HEK293 (cell line): ENCODE data around the gene KLHL6.

ENCODE experiments used
- TRIM28 ChIP-seq: IDR thresholded peaks from 2 replicates; pipeline ENCODE4 v1.6.1; 2011; ENCODE audit warnings: low read length, control low read depth, borderline replicate concordance
- ZBTB20 ChIP-seq: fragments of 450-650 bp; formaldehyde crosslinking; IDR thresholded peaks from 2 replicates; pipeline ENCODE4 v1.5.1; 2016; ENCODE audit warnings: missing biosample characterization, missing genetic modification characterization
- ZBTB21 ChIP-seq: fragments of 450-650 bp; formaldehyde crosslinking; IDR thresholded peaks from 2 replicates; pipeline ENCODE4 v1.5.1; 2017; ENCODE audit warnings: missing biosample characterization, missing genetic modification characterization
- ZBTB7A ChIP-seq: fragments of 450-650 bp; formaldehyde crosslinking; IDR thresholded peaks from 2 replicates; pipeline ENCODE4 v1.5.1; 2016; ENCODE audit warnings: low read depth, missing biosample characterization, missing genetic modification characterization
- ZNF561 ChIP-seq: fragments of 450-650 bp; IDR thresholded peaks from 2 replicates; pipeline ENCODE4 v1.5.1; 2018; ENCODE audit warnings: missing biosample characterization, missing genetic modification characterization, borderline replicate concordance
- ZNF585B ChIP-seq: fragments of 450-650 bp; formaldehyde crosslinking; IDR thresholded peaks from 2 replicates; pipeline ENCODE4 v1.5.1; 2016; ENCODE audit warnings: missing biosample characterization, missing genetic modification characterization
- ZNF621 ChIP-seq: fragments of 450-650 bp; formaldehyde crosslinking; IDR thresholded peaks from 2 replicates; pipeline ENCODE4 v1.5.1; 2017; ENCODE audit warnings: missing biosample characterization, missing genetic modification characterization
- ZNF830 ChIP-seq: fragments of 450-650 bp; IDR thresholded peaks from 2 replicates; pipeline ENCODE4 v1.5.0; 2018; ENCODE audit warnings: missing biosample characterization, missing genetic modification characterization, low read depth, mild to moderate bottlenecking, moderate library complexity
- ZSCAN30 ChIP-seq: fragments of 450-650 bp; IDR thresholded peaks from 2 replicates; pipeline ENCODE4 v1.5.1; 2018; ENCODE audit warnings: missing biosample characterization, mild to moderate bottlenecking, missing genetic modification characterization, moderate library complexity
- TF ChIP-seq, protein P1 (sequence below): fragments of 450-650 bp; formaldehyde crosslinking; IDR thresholded peaks from 2 replicates; pipeline ENCODE4 v1.5.1; 2016; ENCODE audit warnings: missing biosample characterization, missing genetic modification characterization
- TF ChIP-seq, protein P2 (sequence below): fragments of 450-650 bp; formaldehyde crosslinking; IDR thresholded peaks from 2 replicates; pipeline ENCODE4 v1.5.1; 2016; ENCODE audit warnings: missing biosample characterization, missing genetic modification characterization
- TF ChIP-seq, protein P3 (sequence below): fragments of 450-650 bp; formaldehyde crosslinking; IDR thresholded peaks from 2 replicates; pipeline ENCODE4 v1.5.1; 2016; ENCODE audit warnings: missing biosample characterization, missing genetic modification characterization
- TF ChIP-seq, protein P4 (sequence below): fragments of 450-650 bp; formaldehyde crosslinking; IDR thresholded peaks from 2 replicates; pipeline ENCODE4 v1.5.1; 2016; ENCODE audit warnings: missing biosample characterization, missing genetic modification characterization, low read depth
- TF ChIP-seq, protein P5 (sequence below): fragments of 450-650 bp; formaldehyde crosslinking; conservative IDR thresholded peaks from 2 replicates; pipeline ENCODE4 v1.5.1; 2016; ENCODE audit warnings: low read depth, missing biosample characterization, missing genetic modification characterization

DNA sequence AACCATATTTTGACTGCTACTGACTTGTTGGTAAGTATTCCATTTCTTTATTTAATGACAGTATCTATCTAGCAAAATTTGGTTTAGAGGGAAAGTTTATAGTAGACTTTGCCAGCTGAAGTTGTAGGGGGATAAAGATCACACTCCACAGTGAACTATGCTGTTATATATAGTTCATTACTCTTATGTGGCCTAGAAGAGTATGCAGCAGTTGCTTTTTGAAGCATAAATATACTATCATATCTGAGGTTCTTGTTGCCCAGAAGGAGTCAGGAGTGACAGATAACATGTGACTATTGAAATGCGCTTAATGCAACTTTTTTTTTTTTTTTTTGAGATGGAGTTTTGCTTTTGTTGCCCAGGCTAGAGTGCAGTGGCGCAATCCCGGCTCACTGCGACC lies 101.4 kb downstream of the KLHL6 start:
- TF ChIP-seq, protein P1, sequence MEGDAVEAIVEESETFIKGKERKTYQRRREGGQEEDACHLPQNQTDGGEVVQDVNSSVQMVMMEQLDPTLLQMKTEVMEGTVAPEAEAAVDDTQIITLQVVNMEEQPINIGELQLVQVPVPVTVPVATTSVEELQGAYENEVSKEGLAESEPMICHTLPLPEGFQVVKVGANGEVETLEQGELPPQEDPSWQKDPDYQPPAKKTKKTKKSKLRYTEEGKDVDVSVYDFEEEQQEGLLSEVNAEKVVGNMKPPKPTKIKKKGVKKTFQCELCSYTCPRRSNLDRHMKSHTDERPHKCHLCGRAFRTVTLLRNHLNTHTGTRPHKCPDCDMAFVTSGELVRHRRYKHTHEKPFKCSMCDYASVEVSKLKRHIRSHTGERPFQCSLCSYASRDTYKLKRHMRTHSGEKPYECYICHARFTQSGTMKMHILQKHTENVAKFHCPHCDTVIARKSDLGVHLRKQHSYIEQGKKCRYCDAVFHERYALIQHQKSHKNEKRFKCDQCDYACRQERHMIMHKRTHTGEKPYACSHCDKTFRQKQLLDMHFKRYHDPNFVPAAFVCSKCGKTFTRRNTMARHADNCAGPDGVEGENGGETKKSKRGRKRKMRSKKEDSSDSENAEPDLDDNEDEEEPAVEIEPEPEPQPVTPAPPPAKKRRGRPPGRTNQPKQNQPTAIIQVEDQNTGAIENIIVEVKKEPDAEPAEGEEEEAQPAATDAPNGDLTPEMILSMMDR (tag by site-specific recombination), result no peak
- no peak for TF ChIP-seq ZBTB21 (tag by site-specific recombination)
- no peak for TF ChIP-seq ZNF621 (tag by site-specific recombination)
- no peak for TF ChIP-seq ZSCAN30 (tag by site-specific recombination)
- TF ChIP-seq, protein P2, sequence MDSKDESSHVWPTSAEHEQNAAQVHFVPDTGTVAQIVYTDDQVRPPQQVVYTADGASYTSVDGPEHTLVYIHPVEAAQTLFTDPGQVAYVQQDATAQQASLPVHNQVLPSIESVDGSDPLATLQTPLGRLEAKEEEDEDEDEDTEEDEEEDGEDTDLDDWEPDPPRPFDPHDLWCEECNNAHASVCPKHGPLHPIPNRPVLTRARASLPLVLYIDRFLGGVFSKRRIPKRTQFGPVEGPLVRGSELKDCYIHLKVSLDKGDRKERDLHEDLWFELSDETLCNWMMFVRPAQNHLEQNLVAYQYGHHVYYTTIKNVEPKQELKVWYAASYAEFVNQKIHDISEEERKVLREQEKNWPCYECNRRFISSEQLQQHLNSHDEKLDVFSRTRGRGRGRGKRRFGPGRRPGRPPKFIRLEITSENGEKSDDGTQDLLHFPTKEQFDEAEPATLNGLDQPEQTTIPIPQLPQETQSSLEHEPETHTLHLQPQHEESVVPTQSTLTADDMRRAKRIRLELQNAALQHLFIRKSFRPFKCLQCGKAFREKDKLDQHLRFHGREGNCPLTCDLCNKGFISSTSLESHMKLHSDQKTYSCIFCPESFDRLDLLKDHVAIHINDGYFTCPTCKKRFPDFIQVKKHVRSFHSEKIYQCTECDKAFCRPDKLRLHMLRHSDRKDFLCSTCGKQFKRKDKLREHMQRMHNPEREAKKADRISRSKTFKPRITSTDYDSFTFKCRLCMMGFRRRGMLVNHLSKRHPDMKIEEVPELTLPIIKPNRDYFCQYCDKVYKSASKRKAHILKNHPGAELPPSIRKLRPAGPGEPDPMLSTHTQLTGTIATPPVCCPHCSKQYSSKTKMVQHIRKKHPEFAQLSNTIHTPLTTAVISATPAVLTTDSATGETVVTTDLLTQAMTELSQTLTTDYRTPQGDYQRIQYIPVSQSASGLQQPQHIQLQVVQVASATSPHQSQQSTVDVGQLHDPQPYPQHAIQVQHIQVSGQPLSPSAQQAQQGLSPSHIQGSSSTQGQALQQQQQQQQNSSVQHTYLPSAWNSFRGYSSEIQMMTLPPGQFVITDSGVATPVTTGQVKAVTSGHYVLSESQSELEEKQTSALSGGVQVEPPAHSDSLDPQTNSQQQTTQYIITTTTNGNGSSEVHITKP (tag by site-specific recombination), result no peak
- TF ChIP-seq, protein P3, sequence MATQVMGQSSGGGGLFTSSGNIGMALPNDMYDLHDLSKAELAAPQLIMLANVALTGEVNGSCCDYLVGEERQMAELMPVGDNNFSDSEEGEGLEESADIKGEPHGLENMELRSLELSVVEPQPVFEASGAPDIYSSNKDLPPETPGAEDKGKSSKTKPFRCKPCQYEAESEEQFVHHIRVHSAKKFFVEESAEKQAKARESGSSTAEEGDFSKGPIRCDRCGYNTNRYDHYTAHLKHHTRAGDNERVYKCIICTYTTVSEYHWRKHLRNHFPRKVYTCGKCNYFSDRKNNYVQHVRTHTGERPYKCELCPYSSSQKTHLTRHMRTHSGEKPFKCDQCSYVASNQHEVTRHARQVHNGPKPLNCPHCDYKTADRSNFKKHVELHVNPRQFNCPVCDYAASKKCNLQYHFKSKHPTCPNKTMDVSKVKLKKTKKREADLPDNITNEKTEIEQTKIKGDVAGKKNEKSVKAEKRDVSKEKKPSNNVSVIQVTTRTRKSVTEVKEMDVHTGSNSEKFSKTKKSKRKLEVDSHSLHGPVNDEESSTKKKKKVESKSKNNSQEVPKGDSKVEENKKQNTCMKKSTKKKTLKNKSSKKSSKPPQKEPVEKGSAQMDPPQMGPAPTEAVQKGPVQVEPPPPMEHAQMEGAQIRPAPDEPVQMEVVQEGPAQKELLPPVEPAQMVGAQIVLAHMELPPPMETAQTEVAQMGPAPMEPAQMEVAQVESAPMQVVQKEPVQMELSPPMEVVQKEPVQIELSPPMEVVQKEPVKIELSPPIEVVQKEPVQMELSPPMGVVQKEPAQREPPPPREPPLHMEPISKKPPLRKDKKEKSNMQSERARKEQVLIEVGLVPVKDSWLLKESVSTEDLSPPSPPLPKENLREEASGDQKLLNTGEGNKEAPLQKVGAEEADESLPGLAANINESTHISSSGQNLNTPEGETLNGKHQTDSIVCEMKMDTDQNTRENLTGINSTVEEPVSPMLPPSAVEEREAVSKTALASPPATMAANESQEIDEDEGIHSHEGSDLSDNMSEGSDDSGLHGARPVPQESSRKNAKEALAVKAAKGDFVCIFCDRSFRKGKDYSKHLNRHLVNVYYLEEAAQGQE (tag by site-specific recombination), result no peak
- TF ChIP-seq, protein P4, sequence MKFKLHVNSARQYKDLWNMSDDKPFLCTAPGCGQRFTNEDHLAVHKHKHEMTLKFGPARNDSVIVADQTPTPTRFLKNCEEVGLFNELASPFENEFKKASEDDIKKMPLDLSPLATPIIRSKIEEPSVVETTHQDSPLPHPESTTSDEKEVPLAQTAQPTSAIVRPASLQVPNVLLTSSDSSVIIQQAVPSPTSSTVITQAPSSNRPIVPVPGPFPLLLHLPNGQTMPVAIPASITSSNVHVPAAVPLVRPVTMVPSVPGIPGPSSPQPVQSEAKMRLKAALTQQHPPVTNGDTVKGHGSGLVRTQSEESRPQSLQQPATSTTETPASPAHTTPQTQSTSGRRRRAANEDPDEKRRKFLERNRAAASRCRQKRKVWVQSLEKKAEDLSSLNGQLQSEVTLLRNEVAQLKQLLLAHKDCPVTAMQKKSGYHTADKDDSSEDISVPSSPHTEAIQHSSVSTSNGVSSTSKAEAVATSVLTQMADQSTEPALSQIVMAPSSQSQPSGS, result no peak
- no peak for TF ChIP-seq ZBTB7A (tag by site-specific recombination)
- no peak for TF ChIP-seq ZBTB20
- TF ChIP-seq ZNF561 (tag by site-specific recombination), result no peak
- no peak for TF ChIP-seq ZNF830 (tag by site-specific recombination)
- no peak for TF ChIP-seq ZNF585B (tag by site-specific recombination)
- TF ChIP-seq, protein P5, sequence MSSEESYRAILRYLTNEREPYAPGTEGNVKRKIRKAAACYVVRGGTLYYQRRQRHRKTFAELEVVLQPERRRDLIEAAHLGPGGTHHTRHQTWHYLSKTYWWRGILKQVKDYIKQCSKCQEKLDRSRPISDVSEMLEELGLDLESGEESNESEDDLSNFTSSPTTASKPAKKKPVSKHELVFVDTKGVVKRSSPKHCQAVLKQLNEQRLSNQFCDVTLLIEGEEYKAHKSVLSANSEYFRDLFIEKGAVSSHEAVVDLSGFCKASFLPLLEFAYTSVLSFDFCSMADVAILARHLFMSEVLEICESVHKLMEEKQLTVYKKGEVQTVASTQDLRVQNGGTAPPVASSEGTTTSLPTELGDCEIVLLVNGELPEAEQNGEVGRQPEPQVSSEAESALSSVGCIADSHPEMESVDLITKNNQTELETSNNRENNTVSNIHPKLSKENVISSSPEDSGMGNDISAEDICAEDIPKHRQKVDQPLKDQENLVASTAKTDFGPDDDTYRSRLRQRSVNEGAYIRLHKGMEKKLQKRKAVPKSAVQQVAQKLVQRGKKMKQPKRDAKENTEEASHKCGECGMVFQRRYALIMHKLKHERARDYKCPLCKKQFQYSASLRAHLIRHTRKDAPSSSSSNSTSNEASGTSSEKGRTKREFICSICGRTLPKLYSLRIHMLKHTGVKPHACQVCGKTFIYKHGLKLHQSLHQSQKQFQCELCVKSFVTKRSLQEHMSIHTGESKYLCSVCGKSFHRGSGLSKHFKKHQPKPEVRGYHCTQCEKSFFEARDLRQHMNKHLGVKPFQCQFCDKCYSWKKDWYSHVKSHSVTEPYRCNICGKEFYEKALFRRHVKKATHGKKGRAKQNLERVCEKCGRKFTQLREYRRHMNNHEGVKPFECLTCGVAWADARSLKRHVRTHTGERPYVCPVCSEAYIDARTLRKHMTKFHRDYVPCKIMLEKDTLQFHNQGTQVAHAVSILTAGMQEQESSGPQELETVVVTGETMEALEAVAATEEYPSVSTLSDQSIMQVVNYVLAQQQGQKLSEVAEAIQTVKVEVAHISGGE, result no peak
- TF ChIP-seq TRIM28, result no peak
